Suprapubic skin (tissue), 3 donors: Measurements from ENCODE around the gene TOP1.

Source experiments
- POLR2AphosphoS5 ChIP-seq, 3 donors: sonication (generic); formaldehyde crosslinking; IDR thresholded peaks; one replicate each; pipeline ENCODE4 v1.6.1; 2017; ENCODE audit warnings: antibody characterized with exemption in 3 of 3
- TF ChIP-seq, protein P1 (sequence below), 2 donors: fragments of 200-600 bp in 1 of 2; fragments of 450-650 bp in 1 of 2; sonication (generic) in 1 of 2; IDR thresholded peaks; one replicate each; pipeline ENCODE4 v1.5.1; 2016 to 2019; ENCODE audit warnings: antibody characterized with exemption in 2 of 2, mild to moderate bottlenecking in 1 of 2, moderate library complexity in 1 of 2

DNA sequence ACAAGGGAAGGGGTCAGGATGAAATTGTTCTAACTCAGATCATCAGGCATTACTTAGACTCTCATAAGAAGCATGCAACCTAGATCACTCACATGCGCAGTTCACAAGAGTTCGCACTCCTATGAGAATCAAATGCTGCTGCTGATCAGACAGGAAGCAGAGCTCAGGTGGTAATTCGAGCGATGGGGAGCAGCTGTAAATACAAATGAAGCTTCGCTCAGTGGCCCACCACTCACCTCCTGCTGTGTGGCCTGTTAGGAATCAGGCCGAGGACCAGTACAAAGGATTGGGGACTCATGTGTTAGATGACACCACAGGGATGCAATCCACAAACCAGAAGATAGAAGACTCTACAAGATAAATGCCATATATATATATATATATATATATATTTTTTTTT, 31.5 kb upstream of the TOP1 start:
- TF ChIP-seq, protein P1, sequence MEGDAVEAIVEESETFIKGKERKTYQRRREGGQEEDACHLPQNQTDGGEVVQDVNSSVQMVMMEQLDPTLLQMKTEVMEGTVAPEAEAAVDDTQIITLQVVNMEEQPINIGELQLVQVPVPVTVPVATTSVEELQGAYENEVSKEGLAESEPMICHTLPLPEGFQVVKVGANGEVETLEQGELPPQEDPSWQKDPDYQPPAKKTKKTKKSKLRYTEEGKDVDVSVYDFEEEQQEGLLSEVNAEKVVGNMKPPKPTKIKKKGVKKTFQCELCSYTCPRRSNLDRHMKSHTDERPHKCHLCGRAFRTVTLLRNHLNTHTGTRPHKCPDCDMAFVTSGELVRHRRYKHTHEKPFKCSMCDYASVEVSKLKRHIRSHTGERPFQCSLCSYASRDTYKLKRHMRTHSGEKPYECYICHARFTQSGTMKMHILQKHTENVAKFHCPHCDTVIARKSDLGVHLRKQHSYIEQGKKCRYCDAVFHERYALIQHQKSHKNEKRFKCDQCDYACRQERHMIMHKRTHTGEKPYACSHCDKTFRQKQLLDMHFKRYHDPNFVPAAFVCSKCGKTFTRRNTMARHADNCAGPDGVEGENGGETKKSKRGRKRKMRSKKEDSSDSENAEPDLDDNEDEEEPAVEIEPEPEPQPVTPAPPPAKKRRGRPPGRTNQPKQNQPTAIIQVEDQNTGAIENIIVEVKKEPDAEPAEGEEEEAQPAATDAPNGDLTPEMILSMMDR (IDR thresholded peaks at IDR 0.05): no peak
- no peak for TF ChIP-seq POLR2AphosphoS5 (IDR thresholded peaks at IDR 0.05)
